HEK293 (cell line): ENCODE measurements around the gene MYLK4.

ENCODE experiments used
- MYNN ChIP-seq: fragments of 450-650 bp; formaldehyde crosslinking; IDR thresholded peaks from 2 replicates; pipeline ENCODE4 v1.5.1; 2016; ENCODE audit warnings: missing biosample characterization, missing genetic modification characterization, borderline replicate concordance
- ZBTB7A ChIP-seq: fragments of 450-650 bp; formaldehyde crosslinking; IDR thresholded peaks from 2 replicates; pipeline ENCODE4 v1.5.1; 2016; ENCODE audit warnings: low read depth, missing biosample characterization, missing genetic modification characterization
- ZFP69B ChIP-seq: fragments of 450-650 bp; formaldehyde crosslinking; IDR thresholded peaks from 2 replicates; pipeline ENCODE4 v1.5.1; 2016; ENCODE audit warnings: missing biosample characterization, missing genetic modification characterization
- ZNF501 ChIP-seq: fragments of 450-650 bp; formaldehyde crosslinking; IDR thresholded peaks from 2 replicates; pipeline ENCODE4 v1.5.1; 2016; ENCODE audit warnings: missing biosample characterization, missing genetic modification characterization
- TF ChIP-seq, protein P1 (sequence below): fragments of 450-650 bp; formaldehyde crosslinking; IDR thresholded peaks from 2 replicates; pipeline ENCODE4 v1.5.1; 2016; ENCODE audit warnings: missing biosample characterization, missing genetic modification characterization
- TF ChIP-seq, protein P2 (sequence below): fragments of 450-650 bp; formaldehyde crosslinking; IDR thresholded peaks from 2 replicates; pipeline ENCODE4 v1.5.1; 2016; ENCODE audit warnings: missing biosample characterization, missing genetic modification characterization, low read depth

DNA sequence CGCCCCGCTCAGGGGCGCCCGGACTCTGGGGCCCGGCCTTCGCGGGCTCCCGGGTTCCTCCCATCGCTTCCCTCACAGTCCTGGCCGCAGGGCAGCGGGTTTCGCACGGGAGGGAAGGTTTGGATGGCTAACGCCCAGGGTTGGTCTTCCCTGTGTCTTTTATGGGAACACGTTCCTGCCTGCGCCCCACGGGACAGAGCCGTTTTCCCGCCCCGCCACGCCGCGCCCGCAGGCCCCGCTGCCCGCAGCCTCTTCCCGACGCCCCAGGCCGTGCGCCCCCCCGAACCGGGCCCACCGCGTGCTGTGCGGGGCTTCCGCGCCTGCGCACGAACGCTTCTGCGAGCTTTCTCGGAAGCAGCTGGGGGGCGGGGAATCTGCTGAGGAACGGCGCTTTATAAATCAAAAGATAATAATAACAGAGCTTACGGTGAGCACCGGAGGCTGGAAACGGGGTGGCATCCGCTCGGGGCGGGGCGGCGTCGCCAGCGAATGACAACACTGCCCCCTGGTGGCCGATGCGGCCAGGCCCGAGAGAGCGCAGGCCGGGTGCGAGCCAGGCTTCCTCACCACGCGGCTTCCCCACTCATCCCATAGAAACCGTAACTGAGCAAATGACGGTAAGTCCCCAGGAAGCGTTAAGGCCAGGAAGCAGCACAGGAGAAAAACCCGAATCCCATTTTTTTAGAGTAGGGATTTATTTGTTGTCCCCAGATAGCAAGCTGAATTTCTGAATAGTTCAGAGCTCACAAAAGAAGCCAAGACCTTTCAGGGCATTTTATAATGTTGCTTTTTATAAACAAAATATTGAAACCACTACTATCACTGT, 116.4 kb downstream of the MYLK4 start:
- TF ChIP-seq, protein P1, sequence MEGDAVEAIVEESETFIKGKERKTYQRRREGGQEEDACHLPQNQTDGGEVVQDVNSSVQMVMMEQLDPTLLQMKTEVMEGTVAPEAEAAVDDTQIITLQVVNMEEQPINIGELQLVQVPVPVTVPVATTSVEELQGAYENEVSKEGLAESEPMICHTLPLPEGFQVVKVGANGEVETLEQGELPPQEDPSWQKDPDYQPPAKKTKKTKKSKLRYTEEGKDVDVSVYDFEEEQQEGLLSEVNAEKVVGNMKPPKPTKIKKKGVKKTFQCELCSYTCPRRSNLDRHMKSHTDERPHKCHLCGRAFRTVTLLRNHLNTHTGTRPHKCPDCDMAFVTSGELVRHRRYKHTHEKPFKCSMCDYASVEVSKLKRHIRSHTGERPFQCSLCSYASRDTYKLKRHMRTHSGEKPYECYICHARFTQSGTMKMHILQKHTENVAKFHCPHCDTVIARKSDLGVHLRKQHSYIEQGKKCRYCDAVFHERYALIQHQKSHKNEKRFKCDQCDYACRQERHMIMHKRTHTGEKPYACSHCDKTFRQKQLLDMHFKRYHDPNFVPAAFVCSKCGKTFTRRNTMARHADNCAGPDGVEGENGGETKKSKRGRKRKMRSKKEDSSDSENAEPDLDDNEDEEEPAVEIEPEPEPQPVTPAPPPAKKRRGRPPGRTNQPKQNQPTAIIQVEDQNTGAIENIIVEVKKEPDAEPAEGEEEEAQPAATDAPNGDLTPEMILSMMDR (tag by site-specific recombination), result peak; percentile 97
- no peak for TF ChIP-seq ZNF501 (tag by site-specific recombination)
- TF ChIP-seq ZBTB7A (tag by site-specific recombination), result no peak
- no peak for TF ChIP-seq MYNN (tag by site-specific recombination)
- peak; percentile 91 for TF ChIP-seq ZFP69B (tag by site-specific recombination)
- TF ChIP-seq, protein P2, sequence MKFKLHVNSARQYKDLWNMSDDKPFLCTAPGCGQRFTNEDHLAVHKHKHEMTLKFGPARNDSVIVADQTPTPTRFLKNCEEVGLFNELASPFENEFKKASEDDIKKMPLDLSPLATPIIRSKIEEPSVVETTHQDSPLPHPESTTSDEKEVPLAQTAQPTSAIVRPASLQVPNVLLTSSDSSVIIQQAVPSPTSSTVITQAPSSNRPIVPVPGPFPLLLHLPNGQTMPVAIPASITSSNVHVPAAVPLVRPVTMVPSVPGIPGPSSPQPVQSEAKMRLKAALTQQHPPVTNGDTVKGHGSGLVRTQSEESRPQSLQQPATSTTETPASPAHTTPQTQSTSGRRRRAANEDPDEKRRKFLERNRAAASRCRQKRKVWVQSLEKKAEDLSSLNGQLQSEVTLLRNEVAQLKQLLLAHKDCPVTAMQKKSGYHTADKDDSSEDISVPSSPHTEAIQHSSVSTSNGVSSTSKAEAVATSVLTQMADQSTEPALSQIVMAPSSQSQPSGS (tag by site-specific recombination), result no peak
